Subcutaneous abdominal adipose tissue (tissue), 5 donors: ENCODE data around the gene ZNRD2.

Source experiments
- H3K27ac ChIP-seq: one replicate; pipeline ENCODE4 v1.7.0; 2013; ENCODE audit warnings: low read depth, mild to moderate bottlenecking, inconsistent platforms, low read length, moderate library complexity
- H3K27me3 ChIP-seq, 5 donors: one replicate each; pipeline ENCODE4 v1.7.0; 2013; ENCODE audit warnings: low read length in 5 of 5, inconsistent platforms in 1 of 5; ENCODE audit not compliant: control insufficient read depth in 5 of 5, insufficient read depth in 4 of 5
- H3K36me3 ChIP-seq, 5 donors: one replicate each; pipeline ENCODE4 v1.7.0; 2013; ENCODE audit warnings: low read length in 5 of 5; ENCODE audit not compliant: control insufficient read depth in 5 of 5, insufficient read depth in 5 of 5
- H3K4me1 ChIP-seq, 5 donors: one replicate each; pipeline ENCODE4 v1.7.0; 2013; ENCODE audit warnings: low read length in 5 of 5, mild to moderate bottlenecking in 3 of 5, moderate library complexity in 1 of 5; ENCODE audit not compliant: control insufficient read depth in 5 of 5, insufficient read depth in 5 of 5
- H3K4me3 ChIP-seq, 5 donors: one replicate each; pipeline ENCODE4 v1.7.0; 2013; ENCODE audit warnings: low read length in 5 of 5, low read depth in 1 of 5
- H3K9ac ChIP-seq, 5 donors: one replicate each; pipeline ENCODE4 v1.7.0; 2013; ENCODE audit warnings: low read length in 5 of 5, mild to moderate bottlenecking in 4 of 5, moderate library complexity in 3 of 5
- H3K9me3 ChIP-seq, 5 donors: one replicate each; pipeline ENCODE4 v1.7.0; 2013; ENCODE audit warnings: low read length in 5 of 5; ENCODE audit not compliant: control insufficient read depth in 5 of 5
- donor health status: healthy.
- donor health status: healthy.
- donor health status: healthy.
- donor health status: healthy.
- donor health status: healthy.

ZNRD2 gene

DNA sequence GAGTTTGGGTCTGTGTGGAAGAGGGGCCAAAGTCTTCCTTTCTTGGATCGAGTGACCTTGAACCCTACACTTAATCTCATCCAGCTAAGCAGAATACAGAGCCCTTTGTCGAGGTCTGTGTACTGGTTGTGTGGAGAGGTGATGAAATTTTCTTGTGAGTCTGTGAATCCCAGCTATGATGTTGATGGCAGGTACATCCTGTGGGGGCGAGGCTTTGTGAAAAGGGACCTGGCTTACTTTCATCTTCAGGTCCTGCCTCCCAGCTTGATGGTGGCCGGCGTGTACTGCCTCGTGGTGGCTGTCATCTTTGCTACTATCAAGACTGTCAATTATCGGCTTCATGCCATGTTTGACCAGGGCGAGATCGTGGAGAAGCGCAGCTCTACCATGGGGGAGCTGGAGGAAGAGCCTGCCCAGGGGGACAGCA, 46.3 kb downstream of the ZNRD2 start:
- Histone ChIP-seq H3K36me3 (peaks cover 0 to 59% (median 55%) of the 10 kb centered on the region in 5 donors), H3K4me1 (peaks cover 10 to 46% (median 35%) of the 10 kb centered on the region in 5 donors), H3K4me3 (peak overlapping the region; percentile 62 to 89 (median 79)), H3K9ac (peak overlapping the region; percentile 59 to 90 (median 86)), H3K27me3 (no peaks in the 10 kb centered on the region), H3K27ac (peak overlapping the region; percentile 54), H3K9me3 (no peaks in the 10 kb centered on the region)

GRCh38 chr11:65617136-65617850, 47.0 kb downstream of the ZNRD2 start:
- Histone ChIP-seq H3K9ac (peak overlapping the region in 3 of 5 donors; percentile 84 to 90 (median 86)), H3K27me3 (no peaks in the 10 kb centered on the region), H3K9me3 (no peaks in the 10 kb centered on the region), H3K27ac (no peak overlapping the region), H3K4me3 (peak overlapping the region in 3 of 5 donors; percentile 62 to 89 (median 84)), H3K4me1 (peaks cover 7 to 39% (median 28%) of the 10 kb centered on the region in 5 donors), H3K36me3 (peaks cover 0 to 60% (median 58%) of the 10 kb centered on the region in 5 donors)

GRCh38 chr11:65617990-65618751, 47.9 kb downstream of the ZNRD2 start:
- Histone ChIP-seq H3K9ac (no peak overlapping the region), H3K27ac (no peak overlapping the region), H3K9me3 (no peaks in the 10 kb centered on the region), H3K36me3 (peaks cover 0 to 59% (median 55%) of the 10 kb centered on the region in 5 donors), H3K27me3 (no peaks in the 10 kb centered on the region), H3K4me3 (no peak overlapping the region), H3K4me1 (peaks cover 6 to 31% (median 20%) of the 10 kb centered on the region in 5 donors)

GRCh38 chr11:65618763-65619162, 48.5 kb downstream of the ZNRD2 start:
- Histone ChIP-seq H3K4me3 (no peak overlapping the region), H3K36me3 (peaks cover 0 to 65% (median 61%) of the 10 kb centered on the region in 5 donors), H3K4me1 (peaks cover 6 to 25% (median 15%) of the 10 kb centered on the region in 5 donors)

DNA sequence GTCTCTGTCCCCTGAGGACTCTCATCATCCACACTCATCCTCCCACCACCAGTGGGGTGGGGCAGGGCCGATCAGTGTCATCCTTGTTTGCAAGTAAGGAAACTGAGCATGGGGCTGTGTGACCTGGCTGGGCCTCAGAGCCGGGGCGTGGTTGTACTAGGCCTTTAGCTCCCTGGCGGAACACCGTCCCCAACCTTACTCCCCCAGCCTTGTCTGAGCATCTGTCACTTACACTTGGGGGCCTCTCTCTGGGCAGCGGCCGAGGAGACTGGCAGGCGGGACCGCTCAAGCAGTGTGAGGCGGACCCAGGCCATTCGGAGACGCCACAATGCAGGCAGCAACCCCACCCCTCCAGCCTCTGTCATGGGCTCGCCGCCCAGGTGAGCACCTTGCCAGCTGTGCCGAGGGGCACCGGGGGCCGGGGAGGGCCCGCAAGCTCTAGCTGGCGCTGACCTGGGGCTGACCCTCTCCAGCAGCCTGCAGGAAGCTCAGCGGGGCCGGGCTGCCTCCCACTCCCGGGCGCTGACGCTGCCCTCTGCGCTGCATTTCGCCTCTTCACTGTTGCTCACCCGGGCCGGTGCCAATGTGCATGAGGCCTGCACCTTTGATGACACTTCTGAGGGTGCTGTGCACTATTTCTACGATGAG, 49.1 kb downstream of the ZNRD2 start:
- no peaks in the 10 kb centered on the region for H3K27me3 ChIP-seq
- H3K36me3 ChIP-seq = peaks cover 0 to 71% (median 67%) of the 10 kb centered on the region in 5 donors
- peaks cover 6 to 23% (median 15%) of the 10 kb centered on the region in 5 donors for H3K4me1 ChIP-seq
- H3K9ac ChIP-seq = no peak overlapping the region
- no peak overlapping the region for H3K4me3 ChIP-seq
- H3K9me3 ChIP-seq = no peaks in the 10 kb centered on the region
- no peak overlapping the region for H3K27ac ChIP-seq

More at GRCh38 chr11:65618763-65619162, 48.5 kb downstream of the ZNRD2 start:
- Histone ChIP-seq H3K9ac (no peak overlapping the region), H3K27ac (no peak overlapping the region), H3K9me3 (no peaks in the 10 kb centered on the region), H3K27me3 (no peaks in the 10 kb centered on the region)

- Histone ChIP-seq H3K9me3 (no peaks in the 10 kb centered on the region), H3K27ac (no peak overlapping the region), H3K4me1 (peaks cover 6 to 16% (median 15%) of the 10 kb centered on the region in 5 donors), H3K27me3 (no peaks in the 10 kb centered on the region), H3K36me3 (peaks cover 0 to 83% (median 80%) of the 10 kb centered on the region in 5 donors), H3K4me3 (no peak overlapping the region), H3K9ac (no peak overlapping the region)
Measured at GRCh38 chr11:65620666-65621065, 50.4 kb downstream of the ZNRD2 start.

- no peak overlapping the region for H3K27ac ChIP-seq
- no peak overlapping the region for H3K9ac ChIP-seq
- peaks cover 0 to 91% (median 87%) of the 10 kb centered on the region in 5 donors for H3K36me3 ChIP-seq
- H3K4me3 ChIP-seq = no peak overlapping the region
- peaks cover 4 to 16% (median 11%) of the 10 kb centered on the region in 5 donors for H3K4me1 ChIP-seq
- no peaks in the 10 kb centered on the region for H3K27me3 ChIP-seq
- no peaks in the 10 kb centered on the region for H3K9me3 ChIP-seq
Measured at GRCh38 chr11:65621460-65621859, 51.2 kb downstream of the ZNRD2 start.
